NCI-H187 treated with DMSO at 0.1 percent for 48 hours (cell line): Measurements from ENCODE around the gene EPM2AIP1.
"Not testable (repeated sequence)": the region's sequence is repeated elsewhere in the genome, so short reads cannot be mapped to it uniquely, and the experiment has no call there.

Source experiments
- DNase-seq: peaks from one replicate; lab custom pipeline; 2025; lab: John Stamatoyannopoulos, UW

The EPM2AIP1 gene

DNA sequence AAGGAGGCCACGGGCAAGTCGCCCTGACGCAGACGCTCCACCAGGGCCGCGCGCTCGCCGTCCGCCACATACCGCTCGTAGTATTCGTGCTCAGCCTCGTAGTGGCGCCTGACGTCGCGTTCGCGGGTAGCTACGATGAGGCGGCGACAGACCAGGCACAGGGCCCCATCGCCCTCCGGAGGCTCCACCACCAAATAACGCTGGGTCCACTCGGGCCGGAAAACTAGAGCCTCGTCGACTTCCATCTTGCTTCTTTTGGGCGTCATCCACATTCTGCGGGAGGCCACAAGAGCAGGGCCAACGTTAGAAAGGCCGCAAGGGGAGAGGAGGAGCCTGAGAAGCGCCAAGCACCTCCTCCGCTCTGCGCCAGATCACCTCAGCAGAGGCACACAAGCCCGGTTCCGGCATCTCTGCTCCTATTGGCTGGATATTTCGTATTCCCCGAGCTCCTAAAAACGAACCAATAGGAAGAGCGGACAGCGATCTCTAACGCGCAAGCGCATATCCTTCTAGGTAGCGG, at the start of gene EPM2AIP1:
EPM2AIP1 (minus strand) TSS at position 326 of the 520 bp plus-strand sequence; CDS start at position 272, 54 bp downstream.
- DNase-seq, result no peak

DNA sequence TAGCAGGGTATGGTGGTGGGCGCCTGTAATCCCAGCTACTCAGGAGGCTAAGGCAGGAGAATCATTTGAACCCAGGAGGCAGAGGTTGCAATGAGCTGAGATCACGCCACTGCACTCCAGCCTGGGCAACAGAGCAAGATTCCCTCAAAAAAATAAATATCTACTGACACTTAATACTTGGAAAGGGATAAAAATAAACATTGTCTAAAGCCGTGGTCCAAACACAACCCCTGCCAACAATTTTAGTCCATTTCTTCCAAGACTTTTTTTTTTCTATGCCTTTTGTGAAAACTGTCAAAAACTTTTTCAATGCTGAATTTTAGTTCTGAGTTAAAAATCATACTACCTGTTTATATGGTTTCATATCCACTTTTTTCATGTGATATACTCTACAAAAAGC, 49.8 kb upstream of the EPM2AIP1 start:
- not testable (repeated sequence) for DNase-seq

DNA sequence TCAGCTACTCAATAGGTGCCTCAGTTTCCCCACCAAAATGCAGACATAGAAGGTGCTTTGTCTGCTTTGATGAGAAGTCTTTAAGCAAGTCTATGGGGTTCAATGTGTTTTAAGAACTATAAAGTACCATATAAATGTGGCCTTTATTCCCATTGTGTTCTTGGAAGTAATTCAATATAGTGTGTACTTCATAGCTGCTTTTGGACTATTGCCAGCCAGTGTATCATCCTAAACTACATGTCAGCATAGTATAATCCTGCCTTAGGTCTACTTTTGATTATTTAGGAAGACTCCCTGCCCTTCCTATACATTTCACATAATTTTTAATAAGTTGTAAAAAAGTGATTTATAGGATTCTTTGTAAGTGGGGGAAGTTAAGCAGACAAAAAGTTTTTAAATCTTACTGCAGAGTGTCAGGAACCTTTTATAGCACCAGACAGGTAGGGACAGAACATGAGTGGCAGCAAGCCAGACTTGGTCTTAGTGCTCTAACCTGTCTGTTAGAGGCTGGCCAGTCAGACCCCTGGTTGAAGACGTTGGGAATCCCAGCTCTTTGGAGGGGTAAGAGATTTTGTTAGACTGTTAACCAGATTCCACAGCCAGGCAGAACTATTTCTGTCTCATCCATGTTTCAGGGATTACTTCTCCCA, 48.7 kb upstream of the EPM2AIP1 start:
- DNase-seq, result no peak

DNA sequence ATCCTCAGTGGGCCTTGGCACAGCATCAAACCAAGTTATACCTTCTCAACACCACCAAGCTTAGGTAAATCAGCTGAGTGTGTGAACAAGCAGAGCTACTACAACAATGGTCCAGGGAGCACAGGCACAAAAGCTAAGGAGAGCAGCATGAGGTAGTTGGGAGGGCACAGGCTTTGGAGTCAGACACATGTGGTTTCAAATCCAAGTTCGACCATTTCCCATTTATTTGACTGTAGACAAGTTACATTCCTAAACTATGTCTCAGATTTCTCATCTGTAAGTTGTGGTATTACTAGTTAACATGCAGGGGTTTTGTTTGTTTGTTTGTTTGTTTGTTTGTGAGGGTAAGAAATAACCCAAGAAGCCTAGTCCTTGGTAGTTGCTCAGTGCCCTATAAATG, 47.3 kb upstream of the EPM2AIP1 start:
- no peak for DNase-seq

DNA sequence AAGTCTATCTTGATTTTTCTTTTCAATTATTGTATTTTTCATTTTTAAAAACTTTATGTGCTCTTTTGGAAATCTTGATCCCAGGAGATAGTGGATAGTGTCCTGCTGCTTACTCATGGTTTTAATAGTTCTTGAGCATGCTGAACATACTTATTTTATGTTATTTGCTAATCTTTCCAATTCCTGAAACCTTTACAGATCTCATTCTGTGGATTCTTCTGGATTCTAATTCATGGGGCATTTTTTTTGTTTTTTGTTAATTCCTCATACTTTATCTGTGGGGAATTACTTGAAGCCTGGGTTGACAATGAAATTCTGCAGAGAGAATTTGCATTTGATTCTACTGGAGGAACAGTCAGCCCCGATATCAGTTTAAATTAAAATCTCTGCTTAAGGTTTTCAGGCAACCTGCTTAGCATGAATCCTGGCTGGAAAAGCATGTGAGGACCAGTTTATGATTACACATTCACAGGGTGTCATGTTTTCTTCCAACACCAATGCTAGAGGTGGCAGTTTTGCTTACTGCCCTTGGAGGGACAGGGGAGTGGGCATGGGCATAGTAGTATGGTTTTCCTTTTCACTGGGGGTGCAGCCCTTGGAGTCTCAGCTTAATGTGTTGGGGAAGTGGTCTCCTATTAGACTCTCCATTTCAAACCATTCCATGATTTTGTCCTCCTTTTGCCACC, 46.4 kb upstream of the EPM2AIP1 start:
- no peak for DNase-seq

DNA sequence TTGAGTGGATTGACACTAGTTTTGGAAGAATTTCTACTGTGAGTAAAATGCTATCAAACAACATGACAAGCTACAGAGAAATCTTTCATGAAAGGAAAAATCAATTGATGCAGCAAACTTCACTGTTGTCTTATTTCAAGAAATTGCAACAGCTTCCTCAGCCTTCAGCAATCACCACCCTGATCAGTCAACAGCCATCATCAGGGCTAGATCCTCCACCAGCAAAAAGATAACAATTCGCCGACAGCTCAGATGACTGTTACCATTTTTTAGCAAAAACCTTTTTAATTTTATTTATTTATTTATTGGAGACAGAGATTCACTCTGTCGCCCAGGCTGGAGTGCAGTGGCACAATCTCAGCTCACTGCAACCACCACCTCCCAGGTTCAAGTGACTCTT, 44.4 kb upstream of the EPM2AIP1 start:
- no peak for DNase-seq

DNA sequence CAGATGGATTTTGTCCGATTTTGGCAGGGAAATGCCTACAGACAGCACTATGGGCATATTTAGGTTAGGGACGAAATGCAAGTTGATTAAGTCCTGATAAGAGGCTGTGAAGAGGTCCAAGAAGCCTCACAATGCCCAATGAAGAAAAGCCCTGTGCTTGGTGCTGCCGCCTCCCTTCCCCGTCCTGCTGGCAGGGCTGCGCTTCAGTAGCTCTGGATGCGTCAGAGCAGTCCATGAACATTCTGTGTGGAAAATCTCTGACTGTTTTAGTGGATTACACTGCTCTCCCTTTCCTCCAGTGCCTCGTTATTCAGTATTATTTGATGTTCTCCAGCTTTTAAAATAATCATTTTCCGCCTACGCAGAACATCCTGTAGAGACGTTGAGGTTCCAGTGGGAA, 40.0 kb upstream of the EPM2AIP1 start:
- no peak for DNase-seq

DNA sequence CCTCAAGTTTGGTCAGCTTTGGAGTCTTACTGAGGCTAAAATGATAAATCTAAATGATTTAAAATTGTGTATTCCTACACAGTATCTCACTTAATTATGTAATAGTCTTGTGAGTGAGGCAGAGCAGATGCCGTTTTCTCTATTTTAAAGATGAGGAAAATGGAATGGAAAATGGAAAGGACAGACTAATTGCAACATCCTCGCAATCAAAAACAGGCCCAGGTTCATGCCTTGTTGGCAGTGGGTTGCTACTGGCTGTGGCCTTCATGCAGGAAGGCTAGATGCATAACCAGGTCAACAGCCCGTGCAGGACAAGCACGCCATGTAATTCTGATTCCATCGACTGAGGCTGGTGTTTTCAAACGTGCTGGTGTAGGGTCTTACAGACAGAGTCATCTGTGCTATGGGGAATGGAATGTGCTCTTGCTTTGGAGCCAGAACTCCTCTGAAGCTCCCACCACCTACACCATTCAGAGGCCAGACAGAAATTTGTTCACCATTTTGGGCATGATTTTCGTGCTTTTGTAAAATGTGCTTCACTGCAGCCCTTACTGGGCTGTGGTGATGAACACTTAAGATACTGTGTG, 38.3 kb upstream of the EPM2AIP1 start:
- no peak for DNase-seq

DNA sequence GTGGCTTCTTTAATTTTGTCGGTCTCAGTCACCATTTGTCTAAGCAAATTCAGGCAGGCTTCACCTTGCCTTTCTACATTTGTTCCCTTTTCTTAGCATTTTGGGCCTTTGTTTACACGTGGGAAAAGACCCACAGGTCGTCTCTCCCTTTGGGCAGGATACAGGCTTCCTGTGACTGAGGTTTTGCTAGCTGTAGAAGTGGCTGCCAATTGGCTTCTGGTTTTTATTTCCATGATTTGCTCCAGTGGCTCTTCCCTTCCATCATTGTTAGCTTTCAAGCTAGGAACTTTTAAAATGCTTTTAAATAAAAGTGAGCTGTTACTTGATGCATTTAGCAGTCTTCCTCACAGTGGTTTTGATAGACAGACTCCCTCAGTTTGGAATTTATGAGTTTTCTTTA, 37.7 kb upstream of the EPM2AIP1 start:
- no peak for DNase-seq

DNA sequence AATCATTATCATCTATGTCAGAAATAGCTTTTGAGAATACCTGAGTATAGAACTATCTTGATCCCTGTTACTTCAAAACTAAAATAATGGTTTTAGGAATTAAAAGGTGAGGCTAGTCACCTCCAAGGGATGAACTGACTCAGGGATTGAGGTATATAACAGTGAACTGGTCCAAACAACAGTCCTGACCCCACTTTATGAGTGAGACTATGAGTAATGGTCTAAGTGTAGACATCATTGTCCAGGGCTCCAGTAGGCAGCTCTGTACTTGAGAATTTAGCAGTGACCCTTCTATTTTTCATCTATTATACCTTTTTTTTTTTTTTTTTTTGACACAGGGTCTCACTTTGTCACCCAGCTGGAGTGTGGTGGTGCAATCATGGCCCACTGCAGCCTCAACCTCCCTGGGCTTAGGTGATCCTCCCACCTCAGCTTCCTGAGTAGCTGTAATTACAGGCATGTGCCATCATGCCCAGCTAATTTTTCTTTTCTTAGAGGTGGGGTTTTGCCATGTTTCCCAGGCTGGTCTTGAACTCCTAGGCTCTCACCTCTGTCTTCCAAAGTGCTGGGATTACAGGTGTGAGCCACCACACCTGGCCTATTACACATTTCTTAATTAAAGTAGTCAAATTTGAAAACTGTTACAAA, 36.7 kb upstream of the EPM2AIP1 start:
- no peak for DNase-seq

DNA sequence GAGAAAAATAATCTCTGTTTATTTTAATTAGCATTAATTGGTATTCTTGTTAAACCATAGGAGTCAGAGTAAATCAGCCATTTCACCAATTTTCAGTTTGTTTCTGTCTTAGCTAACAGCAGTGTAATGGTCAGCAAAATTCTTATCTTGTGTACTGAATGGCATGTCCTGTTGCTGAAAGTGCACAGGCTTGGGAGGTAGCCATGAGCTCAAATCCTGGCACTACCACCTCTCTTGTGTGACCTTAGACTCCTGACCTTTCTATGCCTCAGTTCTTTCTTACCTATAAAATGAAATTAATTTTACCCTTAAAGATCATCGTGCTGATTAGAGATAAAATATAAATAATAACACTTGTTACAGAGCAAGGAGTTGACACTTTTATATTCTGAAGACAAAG, 36.2 kb upstream of the EPM2AIP1 start:
- no peak for DNase-seq

DNA sequence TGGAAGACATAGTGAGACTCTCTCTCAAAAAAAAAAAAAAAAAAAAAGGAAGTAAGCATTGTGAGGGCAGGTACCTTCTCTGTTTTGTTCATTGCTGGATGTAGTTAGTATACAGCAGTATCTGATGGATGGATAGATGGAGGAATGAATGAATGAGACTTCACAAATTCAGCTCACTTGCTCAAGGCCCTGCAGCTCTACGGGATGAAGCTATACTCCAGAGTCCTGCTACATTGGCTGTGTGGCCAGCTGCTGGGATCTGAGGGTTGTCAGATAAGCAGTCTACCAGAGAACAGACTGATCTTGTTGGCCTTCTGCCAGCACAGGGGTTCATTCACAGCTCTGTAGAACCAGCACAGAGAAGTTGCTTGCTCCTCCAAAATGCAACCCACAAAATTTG, 35.4 kb upstream of the EPM2AIP1 start:
- DNase-seq, result no peak

DNA sequence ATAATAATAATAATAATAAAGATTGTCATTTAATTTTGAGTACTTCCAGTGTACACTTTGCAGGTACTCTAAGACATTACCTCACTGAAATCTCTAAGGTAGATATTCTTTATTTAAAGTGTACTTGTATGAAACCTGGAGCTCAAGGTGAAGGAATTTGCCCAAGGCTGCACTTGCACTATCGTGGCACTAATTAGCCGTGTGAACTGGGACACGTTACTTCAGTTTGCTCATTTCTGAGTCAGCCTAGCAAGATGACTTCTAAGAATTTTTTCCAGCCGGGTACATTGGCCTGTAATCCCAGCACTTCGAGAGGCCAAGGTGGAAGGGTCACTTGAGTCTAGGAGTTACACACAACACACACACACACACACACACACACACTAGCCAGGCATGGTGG, 33.9 kb upstream of the EPM2AIP1 start:
- no peak for DNase-seq

DNA sequence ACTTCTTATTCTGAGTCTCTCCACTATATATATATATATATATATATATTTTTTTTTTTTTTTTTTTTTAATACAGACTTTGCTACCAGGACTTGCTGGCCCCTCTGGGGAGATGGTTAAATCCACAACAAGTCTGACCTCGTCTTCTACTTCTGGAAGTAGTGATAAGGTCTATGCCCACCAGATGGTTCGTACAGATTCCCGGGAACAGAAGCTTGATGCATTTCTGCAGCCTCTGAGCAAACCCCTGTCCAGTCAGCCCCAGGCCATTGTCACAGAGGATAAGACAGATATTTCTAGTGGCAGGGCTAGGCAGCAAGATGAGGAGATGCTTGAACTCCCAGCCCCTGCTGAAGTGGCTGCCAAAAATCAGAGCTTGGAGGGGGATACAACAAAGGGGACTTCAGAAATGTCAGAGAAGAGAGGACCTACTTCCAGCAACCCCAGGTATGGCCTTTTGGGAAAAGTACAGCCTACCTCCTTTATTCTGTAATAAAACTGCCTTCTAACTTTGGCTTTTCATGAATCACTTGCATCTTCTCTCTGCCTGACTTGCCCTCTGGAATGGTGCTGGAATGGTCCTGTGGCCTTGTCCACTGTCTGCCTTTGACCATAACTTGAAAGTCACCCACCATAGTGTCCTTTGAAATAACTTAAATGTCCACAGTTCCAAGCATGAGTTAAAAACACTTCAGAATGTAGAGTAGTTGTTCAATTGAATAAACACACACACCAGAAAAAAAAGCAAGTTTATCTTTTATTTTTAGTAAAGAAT, 32.8 kb upstream of the EPM2AIP1 start:
- DNase-seq, result no peak

DNA sequence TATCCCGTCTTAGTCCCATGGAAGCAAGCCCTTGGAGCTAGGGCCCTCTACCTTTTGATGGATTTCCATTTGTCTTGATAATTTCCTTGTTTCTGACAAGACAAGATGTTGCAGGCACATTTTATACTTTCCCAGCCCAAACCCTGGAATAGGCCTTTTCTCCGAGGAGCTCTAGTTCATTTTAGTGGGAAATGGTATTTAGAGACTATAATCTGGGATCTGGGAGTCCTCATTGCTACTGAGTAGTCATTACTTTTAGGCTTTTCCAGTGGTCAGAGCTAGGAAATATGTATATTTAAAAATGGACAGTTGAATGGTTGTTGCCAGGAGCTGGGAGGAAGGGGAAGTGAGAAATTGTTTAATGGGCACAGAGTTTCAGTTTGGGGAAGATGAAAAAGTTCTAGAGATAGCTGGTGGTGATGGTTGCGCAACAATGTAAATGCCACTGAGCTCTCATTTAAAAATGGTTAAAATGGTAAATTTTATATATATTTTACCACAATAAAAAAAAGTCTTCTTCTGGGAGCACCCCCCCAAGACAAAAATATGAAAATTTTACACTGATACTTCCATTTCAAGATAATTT, 32.0 kb upstream of the EPM2AIP1 start:
- no peak for DNase-seq

DNA sequence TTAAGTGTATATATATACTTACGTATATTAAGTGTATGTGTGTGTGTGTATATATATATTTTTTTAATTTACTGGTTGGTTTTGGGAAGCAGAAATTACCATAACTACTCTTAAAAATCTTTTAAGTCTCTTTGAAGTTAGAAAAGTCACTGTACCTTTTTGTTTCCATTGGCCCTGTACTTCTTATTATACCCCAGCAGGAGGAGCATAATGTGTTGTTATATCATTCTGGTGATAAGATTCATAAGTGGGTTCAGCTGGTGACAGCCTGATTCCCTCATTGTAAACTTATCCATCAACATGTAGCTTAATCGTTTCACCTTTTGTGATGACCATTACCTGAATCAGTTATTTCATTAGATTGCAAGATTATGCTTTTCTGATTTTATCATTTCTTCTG, 31.2 kb upstream of the EPM2AIP1 start:
- no peak for DNase-seq

DNA sequence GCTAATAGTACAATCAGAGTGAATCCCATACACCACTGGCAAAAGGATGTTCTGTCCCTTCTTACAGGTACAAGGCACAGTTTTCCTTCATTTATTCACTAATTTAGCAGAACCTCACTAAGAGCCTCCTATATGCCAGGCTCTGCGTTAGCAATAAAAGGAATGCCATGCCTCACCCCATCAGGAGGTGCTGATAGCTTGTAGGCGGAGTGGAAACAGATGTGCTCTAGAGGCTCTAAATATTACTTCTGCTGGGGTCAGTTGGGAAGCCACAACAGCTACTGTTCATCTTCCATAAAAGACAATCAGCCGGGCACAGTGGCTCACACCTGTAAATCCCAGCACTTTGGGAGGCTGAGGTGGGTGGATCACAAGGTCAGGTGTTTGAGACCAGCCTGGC, 24.8 kb upstream of the EPM2AIP1 start:
- DNase-seq, result no peak

DNA sequence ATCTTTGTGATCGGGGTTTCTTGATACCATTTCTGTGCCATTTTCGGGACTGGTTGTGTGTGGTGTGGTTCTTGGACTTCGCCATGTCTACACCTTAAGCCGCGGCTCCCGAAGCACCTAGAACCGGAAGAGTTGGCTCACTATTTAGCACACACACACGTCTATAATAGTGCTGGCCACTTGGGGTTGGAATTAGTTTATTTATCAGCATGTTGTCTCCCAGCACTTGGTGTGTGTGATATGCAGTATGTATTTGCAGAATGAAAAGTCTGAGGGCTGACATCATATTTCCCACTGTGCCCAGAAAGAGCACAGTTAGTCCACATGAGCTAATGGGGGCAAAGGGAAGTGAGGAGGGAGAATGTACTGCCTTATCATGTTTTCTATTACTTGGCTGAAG, 24.0 kb upstream of the EPM2AIP1 start:
- DNase-seq, result no peak

DNA sequence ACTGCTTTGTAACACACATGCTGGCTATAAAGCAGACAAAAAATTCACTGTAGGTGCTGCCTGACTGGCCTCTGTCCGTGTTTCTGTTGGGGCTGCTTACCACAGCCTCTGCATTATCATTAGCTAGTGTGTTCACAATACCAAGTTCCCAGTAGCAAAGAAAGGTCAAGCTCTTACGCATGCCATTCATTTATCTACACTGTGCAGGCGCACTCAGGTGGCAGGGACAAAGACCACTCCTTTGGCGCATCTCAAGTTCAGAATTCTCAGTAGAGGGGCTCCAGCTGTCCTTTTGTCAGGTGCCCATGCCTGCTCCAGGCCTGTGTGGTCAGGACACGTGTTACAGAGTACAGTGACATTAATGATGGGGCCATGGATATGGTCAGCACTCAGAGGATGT, 22.7 kb upstream of the EPM2AIP1 start:
- DNase-seq, result no peak

DNA sequence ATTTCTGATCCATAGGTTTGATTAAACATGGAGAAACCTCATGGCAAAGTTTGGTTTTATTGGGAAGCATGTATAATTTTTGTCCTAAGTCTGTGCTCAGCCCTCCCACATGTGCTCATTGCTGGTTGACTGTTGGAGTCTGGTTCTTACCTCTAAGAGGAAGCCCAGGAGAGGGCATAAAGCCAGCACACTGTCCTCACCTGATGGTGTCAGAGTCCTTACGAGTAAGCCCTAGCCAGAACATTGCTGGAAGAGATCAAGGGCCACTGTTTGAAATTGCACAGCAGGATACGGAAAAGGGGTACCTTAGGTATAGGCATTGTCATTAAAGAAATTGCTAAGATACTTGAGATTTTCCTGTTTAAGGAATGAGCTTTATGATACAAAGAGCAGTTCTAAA, 21.7 kb upstream of the EPM2AIP1 start:
- no peak for DNase-seq
